Type B pancreatic cell (in vitro differentiated cells): ENCODE measurements around the gene CD164. TPM values are rescaled to one million over a fixed set of nuclear protein-coding genes. Genes with fewer than 3 reads are reported as not detected.

Source experiments
- DNase-seq: peaks from one replicate; pipeline ENCODE4 v3.0.0; 2021; ENCODE audit warnings: mixed read lengths; ENCODE audit not compliant: unreplicated experiment; ENCODE audit errors: extremely low spot score
- H3K27ac Mint-ChIP-seq: 2 replicates; pipeline ENCODE4 v1.8.0; 2021; ENCODE audit warnings: mild to moderate bottlenecking, mixed read lengths
- H3K27me3 Mint-ChIP-seq: 2 replicates; pipeline ENCODE4 v1.8.0; 2021; ENCODE audit warnings: mixed read lengths
- H3K36me3 Mint-ChIP-seq: 2 replicates; pipeline ENCODE4 v1.8.0; 2021; ENCODE audit warnings: mixed read lengths
- H3K4me1 Mint-ChIP-seq: one replicate; pipeline ENCODE4 v1.8.0; 2021; ENCODE audit warnings: mixed read lengths; ENCODE audit not compliant: unreplicated experiment
- H3K4me3 Mint-ChIP-seq: 2 replicates; pipeline ENCODE4 v1.8.0; 2021; ENCODE audit warnings: mild to moderate bottlenecking, mixed read lengths
- H3K9me3 Mint-ChIP-seq: 2 replicates; pipeline ENCODE4 v1.8.0; 2021; ENCODE audit warnings: mixed read lengths
- CTCF ChIP-seq: fragments of 200-600 bp; sonication (generic); conservative IDR thresholded peaks from 2 replicates; pipeline ENCODE4 v1.5.0; 2021; ENCODE audit warnings: antibody characterized with exemption, mild to moderate bottlenecking
- total RNA-seq: library from RNA; stranded (reverse); gene quantifications from 2 replicates; pipeline ENCODE4 v1.2.1, GENCODE V29; 2021; ENCODE audit warnings: low replicate concordance

The CD164 gene
- total RNA-seq, 1 donor from 2014 or later, result 230 TPM

DNA sequence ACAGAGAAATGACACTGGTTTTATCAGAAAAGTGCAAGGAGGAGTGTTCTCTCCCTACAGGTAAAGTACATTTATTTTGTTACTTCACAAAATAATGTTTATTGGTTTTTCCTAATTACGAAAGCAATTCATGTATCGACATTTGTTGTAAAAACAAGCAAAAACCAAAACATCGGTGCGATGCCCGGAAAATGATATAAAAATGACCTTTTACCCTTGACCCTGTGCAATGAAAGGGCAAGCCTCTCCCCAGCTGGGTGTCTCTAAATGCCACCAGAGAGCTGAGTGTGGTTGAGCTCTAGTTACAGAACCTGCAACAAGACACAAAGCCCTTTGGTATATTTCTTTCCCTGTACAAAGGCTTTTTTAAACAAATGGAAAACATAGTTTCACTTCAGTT is 65.4 kb downstream of the CD164 start:
- Mint-ChIP-seq H3K4me1 (peaks cover 17% of the 10 kb centered on the region), H3K4me3 (no peak overlapping the region), H3K36me3 (no peaks in the 10 kb centered on the region), H3K27ac (no peak overlapping the region), H3K9me3 (no peaks in the 10 kb centered on the region), H3K27me3 (no peaks in the 10 kb centered on the region)
- DNase-seq, result no peak
- TF ChIP-seq CTCF, result no peak

Other genes with a start within 250 kb of the CD164 start
- gene PPIL6, start 58.2 kb upstream of the CD164 start, total RNA-seq, result 3.4 and 6.1 TPM in 2 replicates
- 13.7 and 23.5 TPM in 2 replicates for gene SMPD2, start 58.3 kb upstream of the CD164 start, total RNA-seq
- 27.7 and 49.7 TPM in 2 replicates for gene MICAL1, start 73.3 kb upstream of the CD164 start, total RNA-seq
- gene ZBTB24, start 100.8 kb upstream of the CD164 start, total RNA-seq, result 7.7 and 10.6 TPM in 2 replicates